GM19452 (cell line): ENCODE measurements around the gene MED25.

Source experiments
- ATAC-seq: cut with Tn5 transposase; IDR thresholded peaks from one replicate; pipeline ENCODE4 v1.9.1; 2021; ENCODE audit not compliant: unreplicated experiment

Gene MED25

DNA sequence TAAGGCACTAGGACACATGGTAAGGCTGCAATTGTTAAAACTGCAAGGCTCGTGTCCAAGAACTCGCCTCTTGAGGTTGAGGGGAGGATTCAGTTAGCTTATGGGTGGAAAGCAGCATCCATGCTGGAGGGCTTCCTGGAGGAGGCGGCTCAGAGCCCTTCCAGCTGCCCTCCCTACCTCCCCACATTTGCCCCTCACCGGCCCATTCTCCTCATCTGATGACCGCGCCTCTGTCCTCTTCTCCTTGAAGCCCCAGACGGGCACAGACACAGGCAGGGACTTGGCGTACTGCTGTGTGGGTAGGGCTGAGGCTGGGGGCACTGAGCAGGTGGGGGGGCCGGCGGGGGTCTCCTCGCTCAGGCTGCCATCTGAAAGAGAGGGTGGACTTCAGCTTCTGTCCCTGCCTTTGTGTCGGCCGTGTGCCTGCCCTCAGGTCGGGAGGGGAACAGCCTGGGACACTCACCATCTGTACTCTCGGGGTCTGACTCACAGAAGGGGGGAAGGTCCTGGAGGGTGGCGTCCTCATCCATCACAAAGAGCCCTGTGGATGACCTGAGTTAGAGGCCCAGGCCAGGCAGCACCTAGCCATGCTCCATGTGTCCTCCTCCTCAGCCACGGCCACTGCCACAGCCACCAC is 53.4 kb downstream of the MED25 start:
- no peak for ATAC-seq

DNA sequence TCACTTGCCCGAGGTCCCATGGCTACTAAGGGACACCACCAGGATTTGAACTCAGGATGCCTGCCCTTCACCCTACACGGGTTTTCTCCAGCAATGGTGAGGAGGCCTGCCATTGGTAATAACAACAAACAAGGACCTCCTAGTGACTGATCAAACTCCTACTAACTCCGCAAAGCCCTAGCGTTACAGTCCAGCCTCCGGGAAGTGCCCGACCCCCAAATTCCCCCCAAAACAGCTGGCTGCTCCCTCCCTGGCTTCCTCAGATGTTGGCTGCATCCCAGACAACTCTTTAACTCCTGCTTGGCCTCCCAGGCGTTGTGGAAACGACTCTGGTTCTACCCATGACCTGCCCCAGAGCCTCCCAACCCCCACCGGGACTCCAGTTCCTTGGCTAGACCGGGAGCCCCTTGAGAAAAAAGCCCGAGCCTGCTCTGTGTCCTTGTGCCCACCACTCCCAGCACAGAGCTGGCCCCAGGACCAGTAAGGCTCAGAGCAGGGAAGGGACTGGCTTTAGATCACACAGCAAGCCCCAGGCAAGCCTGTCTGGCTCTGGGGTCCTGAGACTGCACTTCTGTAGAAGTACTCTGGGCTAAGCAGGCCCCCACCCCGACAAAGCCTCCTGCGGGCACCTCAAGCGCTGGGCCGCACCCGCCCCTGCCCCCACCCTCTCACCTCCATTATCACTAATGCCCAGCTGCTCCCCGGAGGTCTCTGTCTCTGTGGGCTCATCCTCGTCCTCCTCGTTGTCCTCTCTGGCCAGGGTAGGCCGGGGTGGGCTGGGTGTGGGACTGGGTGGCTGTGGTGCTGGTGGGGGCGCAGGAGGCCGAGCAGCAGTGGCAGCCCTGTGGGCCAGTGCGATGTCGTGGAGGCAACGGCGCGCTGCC is 54.4 kb downstream of the MED25 start:
- ATAC-seq = no peak

DNA sequence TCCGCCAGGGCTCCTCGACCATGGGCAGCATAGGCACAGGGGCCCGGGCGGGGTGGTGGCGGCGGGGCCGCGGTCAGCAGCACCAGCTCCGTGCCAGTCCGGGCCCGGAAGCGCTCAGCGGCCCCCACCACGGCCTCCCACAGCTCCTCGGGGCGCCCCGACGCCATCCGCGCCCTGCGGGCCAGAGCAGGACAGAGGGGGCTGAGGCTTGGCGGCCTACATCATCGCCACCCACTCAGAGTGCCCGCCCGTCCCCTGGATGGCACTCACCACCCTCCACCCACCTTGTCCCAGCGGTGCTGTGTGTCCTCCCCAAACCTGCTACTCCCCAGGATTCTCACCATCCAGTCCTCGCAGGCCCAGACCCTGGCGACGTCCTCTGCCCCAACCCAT is 55.0 kb downstream of the MED25 start:
- ATAC-seq = no peak

DNA sequence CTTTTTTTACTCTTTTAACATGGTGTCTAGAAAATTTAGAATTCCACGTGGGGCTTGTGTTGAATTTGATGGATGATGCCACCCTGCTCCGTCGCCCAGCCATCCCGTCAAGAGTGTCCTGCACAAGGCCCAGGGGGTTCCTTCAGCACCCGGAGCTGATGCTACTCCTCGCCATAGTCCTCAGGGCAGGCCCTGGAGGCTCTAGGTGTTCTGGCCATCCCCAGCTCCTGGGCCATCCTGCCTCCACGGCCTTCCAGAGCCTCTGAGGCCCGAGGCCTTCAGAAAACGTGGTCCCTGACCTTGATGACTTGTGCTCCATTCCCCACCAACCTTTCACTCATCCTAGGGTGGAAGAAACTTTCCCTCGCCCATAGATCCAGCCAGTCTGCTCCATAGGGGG is 55.7 kb downstream of the MED25 start:
- no peak for ATAC-seq

DNA sequence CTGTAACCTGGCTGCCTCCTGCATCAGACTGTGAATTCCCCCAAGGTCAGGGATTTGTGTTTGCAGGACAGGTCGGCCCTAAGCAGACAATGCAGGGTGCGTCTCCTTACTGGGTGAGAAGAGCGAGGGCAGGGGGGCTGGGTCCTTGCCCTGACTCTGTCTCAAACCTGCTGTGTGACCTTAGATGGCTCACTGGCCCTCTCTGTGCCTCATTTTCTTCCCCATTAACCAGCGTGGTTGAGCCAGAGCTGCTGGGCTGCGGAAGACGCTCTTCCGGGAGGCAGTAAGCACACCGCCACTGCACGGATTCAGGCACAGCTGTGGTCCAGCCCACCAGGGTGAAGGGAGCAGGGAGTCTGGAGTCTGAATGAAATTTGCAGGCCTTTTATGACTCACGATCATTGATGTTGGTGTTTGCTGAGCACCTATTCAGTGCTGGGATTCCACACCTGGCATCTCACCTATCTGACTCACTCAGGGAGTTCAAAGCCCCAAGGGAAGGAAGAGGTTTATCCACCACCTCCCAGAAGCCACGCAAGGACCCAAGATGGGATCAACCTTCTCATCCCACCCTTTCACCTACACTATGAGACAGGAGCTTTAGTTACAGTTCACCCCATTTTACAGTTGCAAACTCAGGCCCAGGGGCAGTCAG is 56.5 kb downstream of the MED25 start:
- no peak for ATAC-seq

DNA sequence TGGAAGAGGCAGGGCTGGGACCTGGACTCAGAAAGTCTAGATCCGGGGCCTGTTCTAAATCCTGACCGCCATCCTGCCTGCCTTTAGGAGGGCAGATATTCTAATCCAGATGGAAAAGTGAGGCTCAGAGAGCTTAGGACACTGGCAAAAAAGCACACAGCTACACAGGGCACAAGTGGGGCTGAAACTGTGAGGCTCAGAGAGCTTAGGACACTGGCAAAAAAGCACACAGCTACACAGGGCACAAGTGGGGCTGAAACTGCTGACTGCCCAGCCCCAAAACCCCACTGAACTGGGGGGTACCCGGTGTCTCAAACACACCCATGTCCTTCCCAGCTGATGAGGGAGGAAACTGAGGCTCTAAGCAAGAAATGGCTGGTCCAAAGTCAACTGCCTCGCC is 57.1 kb downstream of the MED25 start:
- ATAC-seq = no peak

DNA sequence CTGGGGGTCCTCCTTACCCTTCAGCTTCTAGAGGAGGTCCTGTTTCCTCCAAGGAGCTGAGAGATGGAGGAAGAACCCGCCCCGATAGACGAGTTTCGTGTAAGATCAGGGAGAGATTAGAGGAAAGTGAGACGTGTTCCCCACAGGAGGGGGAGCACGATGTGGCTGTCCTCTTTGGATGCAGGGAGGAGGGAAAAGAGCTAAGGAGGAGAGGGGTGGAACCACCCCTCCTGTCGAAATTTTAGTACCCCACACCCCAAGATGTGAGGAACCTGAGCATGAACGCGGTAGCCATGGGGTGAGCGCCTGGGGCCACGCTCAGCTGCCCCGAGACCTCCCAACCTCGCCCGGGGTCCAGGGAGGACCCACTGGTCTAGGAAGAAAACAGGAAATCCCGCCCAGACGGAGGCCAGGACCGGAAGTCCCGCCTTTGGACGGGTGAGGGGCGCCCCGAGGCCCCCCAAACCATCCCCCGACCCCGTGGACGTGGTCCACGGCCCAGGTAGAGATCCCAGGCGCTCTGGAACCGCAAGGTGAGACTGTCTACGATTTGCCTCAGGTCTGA is 57.9 kb downstream of the MED25 start:
- ATAC-seq = no peak

DNA sequence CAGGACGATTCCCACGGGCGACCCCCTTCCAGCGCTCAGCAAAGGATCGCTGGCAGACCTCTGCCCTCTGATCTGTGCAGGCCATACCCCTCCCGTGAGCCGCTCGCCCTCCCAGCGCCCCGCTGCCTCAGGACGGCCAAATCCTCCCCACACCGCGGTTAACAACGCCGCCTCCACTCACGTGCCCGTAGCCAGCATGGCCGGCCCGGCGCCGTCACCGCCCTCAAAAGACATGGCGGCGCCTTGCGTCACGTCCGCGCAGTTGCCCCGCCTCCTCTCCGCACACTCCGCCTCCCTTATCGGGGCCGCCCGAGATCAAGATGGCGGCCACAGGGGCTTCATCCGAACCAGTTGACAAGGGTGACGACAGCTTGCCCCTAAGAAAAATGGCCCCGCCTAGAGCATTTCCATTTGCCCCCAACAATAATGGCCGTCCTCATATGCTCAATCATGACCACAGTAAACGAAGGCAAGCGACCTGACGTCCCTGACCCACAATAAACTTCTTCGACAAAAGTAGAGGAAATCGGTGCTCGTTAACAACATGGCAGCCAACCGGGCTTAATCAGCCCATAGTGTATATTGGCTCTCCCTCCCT is 58.4 kb downstream of the MED25 start:
- peak; percentile 48 for ATAC-seq

DNA sequence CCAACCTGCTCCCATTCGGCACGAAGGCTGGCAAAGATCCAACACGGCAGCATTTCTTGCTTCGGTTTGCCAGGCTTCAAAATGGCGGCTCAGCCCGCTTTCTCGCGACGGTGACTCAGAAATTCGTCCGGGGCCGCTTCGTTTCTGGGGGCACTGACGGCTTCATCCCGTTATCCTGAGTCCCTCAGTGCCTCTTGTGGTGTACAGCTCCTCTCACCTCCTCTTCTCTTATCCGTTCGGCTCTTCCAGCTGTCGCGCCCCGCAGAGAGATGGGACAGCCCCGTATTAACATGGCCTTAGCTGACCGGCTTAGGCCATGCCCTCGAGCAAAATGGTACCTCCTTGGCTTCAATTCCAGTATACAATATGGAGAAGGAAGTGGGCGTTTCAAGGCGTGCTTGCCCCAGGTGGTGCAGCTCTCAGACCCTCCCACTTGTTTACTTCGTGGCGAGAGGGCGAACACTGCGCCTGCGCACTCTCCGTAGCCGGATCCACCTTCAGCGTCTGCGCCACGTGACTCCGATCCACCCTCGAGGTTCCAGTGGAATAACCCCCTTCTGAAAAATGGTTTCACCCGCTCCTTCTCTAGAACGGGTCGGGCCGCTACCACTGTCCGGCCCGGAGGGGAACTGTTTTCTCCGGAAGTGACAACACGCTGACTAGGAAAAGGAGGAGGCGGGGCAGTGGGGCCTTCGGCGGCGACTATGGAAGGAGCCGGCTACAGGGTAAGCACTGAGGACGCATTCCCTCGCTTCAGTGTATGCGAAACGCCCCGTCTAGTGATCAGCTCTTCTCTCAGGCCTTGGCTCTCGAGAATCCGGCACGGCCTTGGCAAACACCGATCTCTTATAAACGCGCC is 59.2 kb downstream of the MED25 start, which contains the start of the genes AKT1S1 and TBC1D17:
TSS of gene AKT1S1 (minus strand) at position 336 of the 859 bp plus-strand sequence. CDS start 4,060 bp downstream, outside the sequence.
TSS of gene TBC1D17 (plus strand) at position 683 of the 859 bp plus-strand sequence. CDS start at position 705, 22 bp downstream.
- ATAC-seq = peak; percentile 54

DNA sequence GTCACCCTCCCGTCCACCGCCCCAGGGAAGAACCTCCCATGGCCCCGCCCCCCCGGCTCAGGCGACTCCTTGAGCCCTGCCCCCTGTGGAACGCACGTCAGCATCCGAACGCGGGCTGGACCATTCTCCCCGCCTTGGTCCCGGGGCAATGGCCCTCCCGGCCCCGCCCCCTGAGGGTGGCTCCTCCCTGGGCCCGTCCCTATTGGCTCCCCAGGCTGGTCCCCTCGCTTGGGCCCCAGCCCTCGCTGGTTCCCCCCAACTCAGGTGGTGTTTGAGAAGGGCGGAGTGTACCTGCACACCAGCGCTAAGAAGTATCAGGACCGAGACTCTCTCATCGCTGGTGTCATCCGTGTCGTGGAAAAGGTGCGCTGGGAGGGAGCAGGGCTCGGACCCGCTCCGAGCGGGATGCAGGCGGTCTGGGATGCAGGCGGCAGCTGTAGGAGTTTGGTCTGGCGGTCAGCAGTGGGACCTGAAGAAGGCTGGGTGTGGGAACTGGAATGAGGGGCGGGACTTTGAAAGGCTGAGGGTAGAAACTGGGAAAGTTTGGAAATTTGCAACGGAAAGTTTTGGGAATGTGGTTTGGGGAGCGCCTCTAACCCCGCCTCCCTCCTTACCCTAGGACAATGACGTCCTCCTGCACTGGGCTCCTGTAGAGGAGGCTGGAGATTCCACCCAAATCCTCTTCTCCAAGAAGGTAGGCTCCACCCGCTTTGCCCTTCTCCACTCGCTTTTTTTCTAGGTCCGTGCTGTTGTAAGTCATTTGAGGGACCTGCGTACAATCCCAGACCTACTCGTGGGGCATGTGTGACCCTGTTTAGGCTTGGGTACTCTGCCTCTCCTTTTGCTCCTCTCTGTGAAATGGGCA is 60.0 kb downstream of the MED25 start:
- peak; percentile 47 for ATAC-seq

DNA sequence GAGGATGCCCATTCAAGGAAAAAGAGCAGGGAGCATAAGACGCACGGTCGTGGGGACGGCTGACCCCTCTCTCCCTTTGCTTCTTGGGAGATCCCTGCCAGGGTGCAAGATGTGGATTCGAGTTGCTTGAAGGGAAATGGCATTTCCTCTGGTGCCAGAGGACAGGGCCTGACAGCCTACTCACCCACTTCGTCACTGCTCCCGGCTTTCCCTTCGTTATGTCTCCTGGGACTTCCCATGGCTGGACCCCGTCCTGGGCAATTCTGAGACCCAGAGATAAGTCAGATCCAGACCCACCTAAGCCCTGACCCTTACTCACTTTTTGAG is 60.6 kb downstream of the MED25 start:
- no peak for ATAC-seq

DNA sequence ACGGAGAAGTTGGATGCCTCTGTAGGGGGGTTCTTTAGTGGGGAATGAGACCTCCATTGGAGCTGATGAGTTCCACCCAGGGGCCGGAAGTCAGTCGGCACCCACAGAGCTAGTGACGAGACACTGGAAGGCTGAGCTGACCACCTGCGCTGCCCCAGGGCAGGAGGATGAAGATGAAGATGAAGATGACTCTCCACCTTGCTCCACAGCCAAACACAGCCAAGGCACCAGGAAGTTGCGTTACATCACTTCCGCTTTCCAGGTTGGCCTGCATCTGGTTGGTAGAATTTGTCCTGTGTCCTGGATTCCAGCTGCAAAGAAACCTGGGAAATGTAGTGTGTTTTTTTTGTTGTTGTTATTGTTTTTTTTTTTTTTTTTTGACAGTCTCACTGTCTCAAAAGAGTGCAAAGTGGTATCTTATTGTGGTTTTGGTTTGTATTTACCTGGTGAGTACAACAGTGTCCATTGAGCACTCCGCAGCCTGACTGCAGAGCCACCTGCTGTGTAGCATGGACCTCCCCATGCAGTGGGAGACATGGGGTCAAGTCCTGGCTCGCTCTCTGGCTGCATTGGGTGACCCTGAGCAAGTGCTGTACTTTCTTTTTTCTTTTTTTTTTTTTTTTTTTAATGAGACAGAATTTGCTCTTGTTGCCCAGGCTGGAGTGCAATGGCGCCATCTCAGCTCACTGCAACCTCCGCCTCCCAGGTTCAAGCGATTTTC is 61.3 kb downstream of the MED25 start:
- no peak for ATAC-seq

DNA sequence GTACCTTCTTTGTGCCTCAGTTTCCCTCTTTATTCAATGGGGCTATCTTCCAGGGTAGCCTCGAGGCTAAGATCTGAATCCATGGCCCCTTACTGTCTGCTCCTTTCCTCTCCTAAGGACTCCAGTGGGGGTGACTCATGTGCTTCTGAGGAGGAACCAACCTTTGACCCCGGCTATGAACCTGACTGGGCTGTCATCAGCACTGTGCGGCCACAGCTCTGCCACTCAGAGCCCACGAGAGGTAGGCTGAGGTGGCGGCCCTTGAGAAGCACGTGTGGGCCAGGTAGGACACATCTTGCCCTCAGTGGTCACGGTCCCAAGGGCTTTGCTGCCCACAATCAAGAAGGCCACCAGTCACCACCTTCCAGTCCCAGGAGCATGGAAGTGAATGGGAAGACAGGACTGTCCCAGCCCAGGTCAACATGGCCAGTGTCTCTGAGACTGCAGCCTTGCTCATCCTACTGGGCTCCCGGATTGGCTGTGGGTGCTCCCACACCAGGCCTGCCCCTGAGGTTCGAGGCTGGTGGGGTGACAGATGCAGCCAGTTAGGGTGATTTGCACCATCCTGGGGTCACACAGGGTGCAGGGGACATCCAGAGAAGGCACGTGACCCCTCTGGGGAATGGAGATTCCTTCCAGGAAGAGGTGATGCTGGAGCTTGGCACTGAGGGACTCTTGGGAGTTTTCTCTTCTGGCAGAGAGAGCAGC is 62.2 kb downstream of the MED25 start:
- ATAC-seq = no peak

DNA sequence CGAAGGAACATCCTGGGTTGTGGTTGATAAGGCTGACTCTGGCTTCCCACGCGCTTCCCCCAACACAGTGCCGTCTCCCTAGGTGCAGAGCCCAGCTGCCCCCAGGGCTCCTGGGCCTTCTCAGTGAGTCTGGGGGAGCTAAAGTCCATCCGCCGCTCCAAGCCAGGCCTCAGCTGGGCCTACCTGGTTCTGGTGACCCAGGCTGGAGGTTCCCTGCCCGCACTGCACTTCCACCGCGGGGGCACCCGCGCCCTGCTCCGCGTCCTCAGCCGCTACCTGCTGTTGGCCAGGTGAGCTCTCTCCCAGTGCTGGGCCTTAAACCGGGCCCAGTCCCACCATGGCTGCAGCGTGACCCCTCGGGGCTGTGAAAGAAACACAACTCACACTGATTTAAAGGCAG is 63.1 kb downstream of the MED25 start:
- no peak for ATAC-seq

DNA sequence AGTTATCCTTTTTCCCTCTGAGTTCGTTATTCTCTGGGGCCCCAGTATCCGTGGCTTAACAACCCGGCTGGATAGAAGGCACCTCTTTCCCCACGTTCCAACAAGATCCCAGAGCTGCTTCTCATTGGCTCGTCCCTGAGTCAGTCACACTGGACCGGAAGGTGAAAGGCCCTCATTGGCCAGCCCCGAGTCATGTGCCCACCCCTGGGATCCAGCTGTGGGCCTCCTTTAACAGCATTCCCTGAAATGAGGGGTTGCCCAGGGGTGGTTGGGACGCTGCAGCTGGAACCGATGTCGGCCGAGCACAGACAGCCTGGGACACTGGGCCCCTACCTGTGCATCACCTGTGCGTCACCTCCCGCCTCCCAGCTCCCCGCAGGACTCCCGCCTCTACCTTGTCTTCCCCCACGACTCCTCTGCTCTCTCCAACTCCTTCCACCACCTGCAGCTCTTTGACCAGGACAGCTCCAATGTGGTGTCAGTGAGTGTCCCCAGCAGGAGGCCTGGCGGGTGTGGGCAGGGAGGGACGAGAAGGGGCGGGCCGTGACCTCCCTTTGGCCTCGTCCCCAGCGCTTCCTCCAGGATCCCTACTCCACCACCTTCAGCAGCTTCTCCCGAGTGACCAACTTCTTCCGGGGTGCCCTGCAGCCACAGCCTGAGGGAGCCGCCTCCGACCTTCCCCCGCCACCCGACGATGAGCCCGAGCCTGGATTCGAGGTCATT is 63.7 kb downstream of the MED25 start:
- no peak for ATAC-seq

DNA sequence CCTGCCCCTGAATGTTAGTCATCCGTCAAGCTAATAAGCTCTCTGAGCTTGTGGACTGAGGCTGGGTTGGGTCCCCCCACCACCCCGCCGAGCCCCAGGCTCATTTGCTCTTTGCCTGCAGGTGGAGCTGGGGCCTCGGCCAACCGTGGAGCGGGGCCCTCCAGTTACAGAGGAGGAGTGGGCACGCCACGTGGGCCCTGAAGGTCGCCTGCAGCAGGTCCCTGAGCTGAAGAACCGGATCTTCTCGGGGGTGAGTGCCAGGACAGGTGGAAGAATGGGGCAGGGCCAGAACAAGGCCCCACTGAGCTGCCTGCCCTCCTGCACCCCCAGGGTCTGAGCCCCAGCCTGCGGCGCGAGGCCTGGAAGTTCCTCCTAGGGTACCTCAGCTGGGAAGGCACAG is 64.6 kb downstream of the MED25 start:
- no peak for ATAC-seq

DNA sequence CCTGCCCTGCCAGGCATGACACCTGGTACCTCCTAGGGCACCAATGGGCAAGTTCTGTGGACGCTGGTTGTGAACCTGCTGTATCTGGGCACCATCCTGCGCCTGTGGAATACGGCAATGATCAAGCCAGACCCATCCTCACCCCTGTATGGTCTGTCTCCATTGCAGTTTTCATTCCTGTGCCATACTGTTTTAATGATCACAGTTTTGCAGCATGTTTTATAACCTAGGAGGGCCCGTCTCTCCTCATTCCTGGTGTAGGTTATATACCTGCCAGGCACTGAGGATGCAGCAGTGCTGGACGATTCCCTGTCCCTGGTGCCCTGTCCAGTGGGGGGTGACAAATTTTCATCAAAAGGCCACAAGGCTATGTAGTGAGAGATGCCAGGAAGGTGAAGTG is 65.0 kb downstream of the MED25 start:
- ATAC-seq = no peak
